K562 (cell line): ENCODE data around the gene ABR. TPM values are rescaled to one million over a fixed set of nuclear protein-coding genes. Genes with fewer than 3 reads are reported as not detected.

Experiments
- ATAC-seq: fragments of 200-7000 bp; cut with Tn5 transposase; 3 replicates; pipeline ENCODE4 v1.9.1; 2020; ENCODE audit warnings: moderate library complexity
- BruUV-seq: library from RNA; stranded (reverse); fragments of 400-500 nt; replicated peaks from 2 replicates; lab custom pipeline; 2021; lab: Mats Ljungman, UMichigan
- CTCF ChIA-PET: fragments of 300-600 bp; formaldehyde crosslinking; extraction: SDS; loops from one replicate; lab custom pipeline; 2021; ENCODE audit warnings: low intra/inter-chr PET ratio; lab: Yijun Ruan, JAX
- POLR2A ChIA-PET: fragments of 300-600, 350-650 bp; sonication (Branson Sonifier 250); formaldehyde crosslinking; extraction: SDS; loops from one replicate; lab custom pipeline; 2021; ENCODE audit warnings: antibody characterized with exemption, inconsistent platforms; lab: Yijun Ruan, JAX
- DNase-seq, 4 experiments: peaks; one replicate each; pipeline versions ENCODE4 v3.0.0 to v3.0.0-alpha.2; 2011 to 2018; ENCODE audit warnings: low spot score in 3 of 4, mixed read lengths in 3 of 4; ENCODE audit errors: extremely low read depth in 1 of 4
- FAIRE-seq: peaks from 2 replicates; lab custom pipeline; 2011; peaks lifted over from hg19 to GRCh38; lab: Jason Lieb, UNC
- H2AFZ ChIP-seq: 2 replicates; pipeline ENCODE4 v1.6.0; 2011; ENCODE audit warnings: low read depth, low read length, control low read depth, inconsistent platforms
- H3K27ac ChIP-seq: fragments of 200-600 bp; 3 replicates; pipeline ENCODE4 v1.8.0; 2011; ENCODE audit warnings: low read depth, mild to moderate bottlenecking, control low read depth, inconsistent platforms, low read length, moderate library complexity, mixed read lengths; ENCODE audit errors: extremely low read depth
- H3K27me3 ChIP-seq, 2 experiments: fragments of 300-600 bp in 1 of 2; 2 replicates in 1 of 2; 3 replicates in 1 of 2; pipeline versions ENCODE4 v1.6.0 to v1.8.0; 2011; ENCODE audit warnings: inconsistent platforms in 2 of 2, low read length in 2 of 2, mild to moderate bottlenecking in 1 of 2, mixed read lengths in 1 of 2, moderate library complexity in 1 of 2; ENCODE audit not compliant: control insufficient read depth in 2 of 2, insufficient read depth in 2 of 2
- H3K36me3 ChIP-seq: fragments of 300-600 bp; 3 replicates; pipeline ENCODE4 v1.8.0; 2011; ENCODE audit warnings: mild to moderate bottlenecking, low read length, inconsistent platforms; ENCODE audit not compliant: control insufficient read depth, insufficient read depth
- H3K4me1 ChIP-seq, 2 experiments: fragments of 200-600 bp in 1 of 2; replicated peaks in 1 of 2; 2 replicates in 1 of 2; 3 replicates in 1 of 2; pipeline versions ENCODE4 v1.5.1 to v1.8.0; 2011; ENCODE audit warnings: inconsistent platforms in 2 of 2, low read length in 2 of 2, mild to moderate bottlenecking in 1 of 2, mixed read lengths in 1 of 2, moderate library complexity in 1 of 2; ENCODE audit not compliant: control insufficient read depth in 2 of 2, insufficient read depth in 2 of 2
- H3K4me2 ChIP-seq: 2 replicates; pipeline ENCODE4 v1.6.1; 2011; ENCODE audit warnings: low read length, control low read depth, inconsistent platforms, mixed read lengths; ENCODE audit not compliant: insufficient read depth
- H3K4me3 ChIP-seq: fragments of 200-600 bp; sonication (generic), shearing (Covaris generic); 2 replicates; pipeline ENCODE4 v1.5.1; 2016; ENCODE audit warnings: control low read depth, inconsistent platforms
- H3K79me2 ChIP-seq: fragments of 200-600 bp; 3 replicates; pipeline ENCODE4 v1.8.0; 2011; ENCODE audit warnings: low read length, inconsistent platforms; ENCODE audit not compliant: control insufficient read depth, insufficient read depth
- H3K9ac ChIP-seq, 2 experiments: 2 replicates each; pipeline versions ENCODE4 v1.6.0 to v1.6.1; 2011; ENCODE audit warnings: low read depth in 2 of 2, low read length in 2 of 2, control low read depth in 1 of 2, inconsistent platforms in 1 of 2, mild to moderate bottlenecking in 1 of 2, mixed read lengths in 1 of 2; ENCODE audit not compliant: insufficient read depth in 1 of 2
- H3K9me1 ChIP-seq: one replicate; pipeline ENCODE4 v1.6.0; 2011; ENCODE audit warnings: inconsistent platforms, mild to moderate bottlenecking, low read length, moderate library complexity; ENCODE audit not compliant: control insufficient read depth, insufficient read depth
- H3K9me3 ChIP-seq: replicated peaks from 2 replicates; pipeline ENCODE4 v1.5.1; 2011; ENCODE audit warnings: low read depth, low read length, inconsistent platforms; ENCODE audit not compliant: control insufficient read depth, insufficient read depth
- H4K20me1 ChIP-seq: replicated peaks from 2 replicates; pipeline ENCODE4 v1.6.1; 2011; ENCODE audit warnings: low read length, inconsistent platforms, mixed read lengths; ENCODE audit not compliant: control insufficient read depth, insufficient read depth
- CBX5 ChIP-seq: IDR thresholded peaks from 2 replicates; pipeline ENCODE4 v1.6.1; 2014; ENCODE audit warnings: low read depth, borderline replicate concordance
- GATAD2A ChIP-seq: fragments of 450-650 bp; IDR thresholded peaks from 2 replicates; pipeline ENCODE4 v1.6.1; 2017
- GTF2E2 ChIP-seq: fragments of 200-800 bp; sonication (Bioruptor generic); IDR thresholded peaks from 2 replicates; pipeline ENCODE4 v1.6.1; 2016; ENCODE audit warnings: missing genetic modification characterization, missing compliant biosample characterization
- KLF10 ChIP-seq: fragments of 250-450 bp; sonication (Bioruptor Pico); IDR thresholded peaks from 2 replicates; pipeline ENCODE4 v1.6.1; 2021; ENCODE audit warnings: matching md5 sums
- NR4A1 ChIP-seq, 2 experiments: fragments of 250-450 bp in 1 of 2; fragments of 450-650 bp in 1 of 2; sonication (Bioruptor Pico) in 1 of 2; IDR thresholded peaks; 2 replicates each; pipeline versions ENCODE4 v1.4.0 to v1.6.1; 2016 to 2020; ENCODE audit warnings: mild to moderate bottlenecking in 2 of 2, missing compliant biosample characterization in 1 of 2, missing genetic modification characterization in 1 of 2, moderate library complexity in 1 of 2
- POLR3G ChIP-seq: IDR thresholded peaks from 2 replicates; pipeline ENCODE4 v1.6.1; 2011; ENCODE audit not compliant: insufficient read length, insufficient replicate concordance; ENCODE audit errors: extremely low read depth
- SUPT5H ChIP-seq: fragments of 450-650 bp; IDR thresholded peaks from 2 replicates; pipeline ENCODE4 v1.6.1; 2016
- ZFP30 ChIP-seq: fragments of 250-450 bp; sonication (Bioruptor Pico); IDR thresholded peaks from 2 replicates; pipeline ENCODE4 v1.8.0; 2022; ENCODE audit warnings: moderate library complexity, mild to moderate bottlenecking, inconsistent platforms, borderline replicate concordance
- ZNF274 ChIP-seq: IDR thresholded peaks from 2 replicates; pipeline ENCODE4 v1.6.1; 2011; ENCODE audit warnings: low read depth, mild to moderate bottlenecking, low read length, moderate library complexity, borderline replicate concordance
- ZNF76 ChIP-seq: fragments of 250-450 bp; sonication (Bioruptor Pico); IDR thresholded peaks from 2 replicates; pipeline ENCODE4 v1.4.0; 2020; ENCODE audit warnings: mild to moderate bottlenecking, moderate library complexity, borderline replicate concordance
- WGBS: fragments of 100-300 bp; shearing (Covaris generic); methylation state at CpG from one replicate; pipeline ENCODE4 v1.1.6; 2016; ENCODE audit warnings: low coverage, mixed read lengths; ENCODE audit not compliant: insufficient coverage; ENCODE audit errors: missing lambda C conversion rate; 5-methylcytosine and 5-hydroxymethylcytosine counted together
- in situ Hi-C: fragments of 300-500 bp; cut with MboI; formaldehyde crosslinking; loops from 4 replicates; pipeline ENCODE4 v1.15.0; 2018; ENCODE audit warnings: inconsistent platforms, mixed read lengths
- intact Hi-C: fragments of 100-400 bp; cut with micrococcal nuclease; formaldehyde crosslinking; loops from 2 replicates; pipeline ENCODE4 v1.14.2; 2022
- polyA plus RNA-seq, 8 experiments: library from polyadenylated mRNA; depleted of rRNA in 4 of 8; stranded (reverse) in 5 of 8; unstranded in 3 of 8; fragments of >200 nt; fragmentation: Nextera tagmentation in 2 of 8; fragmentation: Illumina TruSeq in 1 of 8; extraction: Ambion mirVana in 2 of 8; extraction: Trizol in 1 of 8; gene quantifications; 2 replicates each; pipeline versions ENCODE4 v1.2.1 to v1.2.3, GENCODE V29; 2011 to 2014; ENCODE audit warnings: inconsistent platforms in 1 of 8, missing spikeins in 1 of 8
- total RNA-seq, 7 experiments: library from RNA; depleted of rRNA in 6 of 7; stranded (reverse); fragments of >200 nt in 6 of 7; fragmentation: Illumina TruSeq in 2 of 7; extraction: Trizol in 2 of 7; gene quantifications; 2 replicates each; pipeline versions ENCODE4 v1.2.1 to v1.2.3, GENCODE V29; 2011 to 2021; ENCODE audit warnings: low replicate concordance in 1 of 7

The ABR gene
- total and polyA plus RNA-seq, 9 of the 15 experiments (the other 6 are each of a cell fraction or from before 2014, with no cell fraction given), result 0.07 to 1.6 (median 0.37) TPM; not detected in 1

DNA sequence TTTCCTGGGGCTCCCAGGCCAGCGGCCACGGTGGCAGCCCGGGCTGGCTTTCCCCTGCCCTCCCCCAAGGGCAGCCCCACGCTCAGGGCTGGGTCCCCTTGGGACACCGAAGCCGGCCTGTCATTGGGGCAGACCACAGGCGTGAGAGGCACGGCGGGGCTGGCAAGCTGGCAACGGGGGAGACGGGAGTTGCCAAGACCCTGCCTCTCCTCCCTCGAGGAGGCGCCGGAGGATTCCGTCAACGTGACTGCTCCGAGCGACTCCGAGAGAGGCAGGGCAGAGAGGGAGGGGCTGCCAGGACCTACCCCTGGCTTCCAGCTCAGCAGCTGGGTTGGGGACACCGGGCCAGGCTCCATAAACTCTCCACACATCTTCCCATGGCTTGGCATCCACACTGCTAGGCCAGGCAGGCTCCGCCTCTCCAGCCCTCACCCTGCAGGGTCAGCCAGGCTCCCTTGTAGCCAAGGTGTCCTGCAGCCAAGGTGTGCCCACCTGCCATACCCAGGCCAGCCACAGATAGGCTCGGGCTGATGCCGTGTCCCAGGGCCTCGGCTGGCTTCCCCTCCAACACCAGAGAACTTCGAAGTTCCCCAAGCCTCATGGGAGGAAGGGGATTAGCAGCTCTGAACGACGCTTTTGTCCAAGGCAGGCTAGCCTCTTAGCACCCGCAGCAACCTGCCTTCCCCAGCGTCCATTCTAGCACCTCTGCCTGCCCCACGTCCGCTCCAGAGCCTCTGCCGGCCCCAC is 157.3 kb downstream of the ABR start:
- H3K4me2 ChIP-seq, result no peak overlapping the region
- no TSS peak for BruUV-seq
- no peak overlapping the region for H3K27ac ChIP-seq
- H4K20me1 ChIP-seq, result no peaks in the 10 kb centered on the region; the same call in 1 of the 2 replicates
- H3K79me2 ChIP-seq, result no peaks in the 10 kb centered on the region
- no peaks in the 10 kb centered on the region for H3K9me3 ChIP-seq
- 6% methylated on average over 17 of the region's 32 CpGs for WGBS
- H3K27me3 ChIP-seq, result peaks cover 19 to 81% of the 10 kb centered on the region in 2 experiments; a peak in 4 of 5 replicates
- no peak for FAIRE-seq
- no peak for ATAC-seq
- in situ Hi-C loops (no loop called here), intact Hi-C loops (no loop called here)
- no peak overlapping the region for H3K4me3 ChIP-seq
- no peak overlapping the region for H3K9ac ChIP-seq
- H2AFZ ChIP-seq, result no peak overlapping the region
- TF ChIP-seq GTF2E2, result no peak
- no peak for TF ChIP-seq SUPT5H
- no peak for TF ChIP-seq ZFP30 (CRISPR knock-in tag)
- TF ChIP-seq POLR3G, result no peak
- TF ChIP-seq ZNF76 (CRISPR knock-in tag), result no peak
- no peak for TF ChIP-seq ZNF274
- no peak for TF ChIP-seq KLF10 (CRISPR knock-in tag)
- TF ChIP-seq NR4A1 (CRISPR knock-in tag; IDR thresholded peaks at IDR 0.05), result no peak
- TF ChIP-seq NR4A1 (tag; IDR thresholded peaks at IDR 0.05), result no peak
- no peak for TF ChIP-seq GATAD2A
- no peak for TF ChIP-seq CBX5
- POLR2A ChIA-PET, result no interaction called here
- H3K36me3 ChIP-seq, result no peaks in the 10 kb centered on the region
- H3K4me1 ChIP-seq, result peaks cover 0 to 21% of the 10 kb centered on the region in 2 experiments; a peak in 2 of 5 replicates
- no peak for DNase-seq
- H3K9me1 ChIP-seq, result no peaks in the 10 kb centered on the region
- CTCF ChIA-PET, result no interaction called here
